A549 (cell line): ENCODE measurements around the gene DCAF5.

Experiments used
- CHD2 ChIP-seq: fragments of 150-350 bp; IDR thresholded peaks from 2 replicates; pipeline ENCODE4 v1.6.1; 2014; ENCODE audit warnings: low read length; ENCODE audit not compliant: partially characterized antibody
- CTCF ChIP-seq: fragments of >200 bp; sonication (Bioruptor Twin); formaldehyde crosslinking; IDR thresholded peaks from 3 replicates; pipeline ENCODE4 v1.5.1; 2016
- E2F6 ChIP-seq: IDR thresholded peaks from 2 replicates; pipeline ENCODE4 v1.6.1; 2012; ENCODE audit warnings: low read depth, borderline replicate concordance
- ELK1 ChIP-seq: fragments of 150-350 bp; IDR thresholded peaks from 2 replicates; pipeline ENCODE4 v1.6.1; 2014; ENCODE audit warnings: low read depth, mild to moderate bottlenecking, low read length
- JUN ChIP-seq, 2 experiments: fragments of >200 bp; sonication (Bioruptor Twin); formaldehyde crosslinking; IDR thresholded peaks; 2 replicates in 1 of 2; 3 replicates in 1 of 2; pipeline ENCODE4 v1.6.1; 2016 to 2017
- MAX ChIP-seq: IDR thresholded peaks from 2 replicates; pipeline ENCODE4 v1.6.1; 2012
- MAZ ChIP-seq: fragments of 150-350 bp; IDR thresholded peaks from 2 replicates; pipeline ENCODE4 v1.6.1; 2014; ENCODE audit warnings: antibody characterized with exemption, low read depth, low read length, borderline replicate concordance
- MYC ChIP-seq: IDR thresholded peaks from 2 replicates; pipeline ENCODE4 v1.6.1; 2012; ENCODE audit warnings: mild to moderate bottlenecking, inconsistent platforms, low read length, improper control_type of control experiment, borderline replicate concordance
- RAD21 ChIP-seq, 2 experiments: fragments of >200 bp in 1 of 2; sonication (Bioruptor Twin) in 1 of 2; formaldehyde crosslinking in 1 of 2; IDR thresholded peaks in 1 of 2; conservative IDR thresholded peaks in 1 of 2; 2 replicates in 1 of 2; 3 replicates in 1 of 2; pipeline ENCODE4 v1.6.1; 2012 to 2018; ENCODE audit warnings: inconsistent platforms in 1 of 2
- REST ChIP-seq: fragments of 200-600 bp; sonication (generic); IDR thresholded peaks from 2 replicates; pipeline ENCODE4 v1.6.1; 2016; ENCODE audit warnings: antibody characterized with exemption, mild to moderate bottlenecking, moderate library complexity
- RNF2 ChIP-seq: fragments of 200-600 bp; sonication (generic); IDR thresholded peaks from 2 replicates; pipeline ENCODE4 v1.6.1; 2016; ENCODE audit warnings: low read depth, mild to moderate bottlenecking, antibody characterized with exemption, moderate library complexity, borderline replicate concordance
- SMC3 ChIP-seq: fragments of >200 bp; sonication (Bioruptor Twin); formaldehyde crosslinking; IDR thresholded peaks from 3 replicates; pipeline ENCODE4 v1.6.1; 2018; ENCODE audit warnings: inconsistent platforms
- ZFP36 ChIP-seq: fragments of 450-650 bp; IDR thresholded peaks from 2 replicates; pipeline ENCODE4 v1.6.1; 2014; ENCODE audit warnings: borderline replicate concordance; ENCODE audit not compliant: partially characterized antibody

- no peak for TF ChIP-seq JUN (IDR thresholded peaks at IDR 0.05)
- TF ChIP-seq MAZ = no peak
- TF ChIP-seq CTCF = no peak
- no peak for TF ChIP-seq RAD21 (conservative IDR thresholded peaks at IDR 0.05 in 1 of 2, IDR thresholded peaks at IDR 0.05 in 1 of 2)
- TF ChIP-seq MYC = no peak
- TF ChIP-seq SMC3 = no peak
- TF ChIP-seq ZFP36 = no peak
- no peak for TF ChIP-seq MAX
- no peak for TF ChIP-seq E2F6
- TF ChIP-seq REST = no peak
- no peak for TF ChIP-seq CHD2
- no peak for TF ChIP-seq ELK1
- TF ChIP-seq RNF2 = no peak
Measured at GRCh38 chr14:69059658-69060623, 93.0 kb downstream of the DCAF5 start.
